ENCODE results near the gene ATMIN.

ATMIN gene

GRCh38 chr16:81069063-81069462 is 33.4 kb downstream of the ATMIN start:
- no peak for DNase-seq (ENCODE audit: low read depth in 2 of 2)

- no peak for DNase-seq (ENCODE audit: low read depth in 2 of 2)
These were observed 35.3 kb downstream of the ATMIN start for GRCh38 chr16:81070979-81071378.

GRCh38 chr16:81071805-81072204 is 36.2 kb downstream of the ATMIN start:
- no peak for DNase-seq (ENCODE audit: low read depth in 2 of 2)

GRCh38 chr16:81073560-81074330 is 38.1 kb downstream of the ATMIN start:
- no peak for DNase-seq (ENCODE audit: low read depth in 2 of 2)

- DNase-seq (ENCODE audit: low read depth in 2 of 2), result peak; percentile 83 to 87
These were observed 41.0 kb downstream of the ATMIN start for GRCh38 chr16:81076566-81077075.

- peak; percentile 95 to 96 for DNase-seq (ENCODE audit: low read depth in 2 of 2)
These were observed 41.7 kb downstream of the ATMIN start, which contains the start of gene C16orf46 for GRCh38 chr16:81077076-81077940. TSS of gene C16orf46 (minus strand) at chr16:81077238. CDS start at chr16:81063955, 13,283 bp downstream.

- no peak for DNase-seq (ENCODE audit: low read depth in 2 of 2)
These were observed 44.6 kb downstream of the ATMIN start for GRCh38 chr16:81080233-81080632.

GRCh38 chr16:81081014-81081413 is 45.4 kb downstream of the ATMIN start:
- DNase-seq (ENCODE audit: low read depth in 2 of 2), result no peak

GRCh38 chr16:81088836-81089235 is 53.2 kb downstream of the ATMIN start:
- DNase-seq (ENCODE audit: low read depth in 2 of 2), result no peak

GRCh38 chr16:81094771-81095251 is 59.2 kb downstream of the ATMIN start:
- no peak for DNase-seq (ENCODE audit: low read depth in 2 of 2)

GRCh38 chr16:81095653-81095952 is 60.0 kb downstream of the ATMIN start:
- DNase-seq (ENCODE audit: low read depth in 2 of 2), result no peak

- DNase-seq (ENCODE audit: low read depth in 2 of 2), result peak; percentile 96 to 98
These were observed 60.5 kb downstream of the ATMIN start, which contains the start of gene GCSH for GRCh38 chr16:81095953-81096714. TSS of gene GCSH (minus strand) at chr16:81096395. CDS start at chr16:81096278, 117 bp downstream.

GRCh38 chr16:81096715-81097208 is 61.1 kb downstream of the ATMIN start:
- DNase-seq (ENCODE audit: low read depth in 2 of 2), result no peak

All from stimulated activated CD4-positive, alpha-beta T cell treated with anti-CD3 and anti-CD28 coated beads, Interleukin-15, amount 100 ng/mL, for 48 hours (primary cell).